SU-DHL-6 (cell line): ENCODE data around the gene WASF3.

ENCODE experiments used
- CTCF ChIP-seq: fragments of 200-600 bp; sonication (generic); IDR thresholded peaks from one replicate; pipeline ENCODE4 v1.5.1; 2017; ENCODE audit warnings: antibody characterized with exemption, mild to moderate bottlenecking, low read length, moderate library complexity; ENCODE audit not compliant: insufficient read depth, poor library complexity, severe bottlenecking
- EZH2phosphoT487 ChIP-seq: fragments of 200-600 bp; sonication (generic), shearing (Covaris generic); conservative IDR thresholded peaks from 2 replicates; pipeline ENCODE4 v1.6.1; 2018; ENCODE audit warnings: mild to moderate bottlenecking, antibody characterized with exemption, low read length, moderate library complexity, mixed read lengths

- TF ChIP-seq CTCF (no peak), EZH2phosphoT487 (no peak)
Measured at GRCh38 chr13:26651234-26651633, 93.8 kb downstream of the WASF3 start.
